OCI-LY3 (cell line): Measurements from ENCODE around the gene MSRB2.

Experiments
- CTCF ChIP-seq: fragments of 200-600, 300-600 bp; sonication (generic); IDR thresholded peaks from 2 replicates; pipeline ENCODE4 v1.5.1; 2014; ENCODE audit warnings: antibody characterized with exemption, low read length, low read depth
- EZH2phosphoT487 ChIP-seq: fragments of 200-600 bp; shearing (Covaris generic); IDR thresholded peaks from 2 replicates; pipeline ENCODE4 v1.6.1; 2018; ENCODE audit warnings: antibody characterized with exemption, mixed run types, low read depth

- TF ChIP-seq CTCF (no peak), EZH2phosphoT487 (no peak)
These were observed 39.8 kb upstream of the MSRB2 start for GRCh38 chr10:23055424-23056185.
